ENCODE data around the gene RND1. TPM values are rescaled to one million over a fixed set of nuclear protein-coding genes. Genes with fewer than 3 reads are reported as not detected.

The RND1 gene
- total and polyA plus RNA-seq, 4 experiments from 2014 or later, result 0.85 to 2.6 (median 1.1) TPM

GRCh38 chr12:48901278-48901677, 35.6 kb upstream of the RND1 start:
- peaks cover 6% of the 10 kb centered on the region for H3K4me1 ChIP-seq (ENCODE audit: insufficient read depth, low read length)
- no peaks in the 10 kb centered on the region for H3K27me3 ChIP-seq (ENCODE audit: insufficient read depth, low read length)
- H3K36me3 Mint-ChIP-seq, result no peaks in the 10 kb centered on the region
- no peaks in the 10 kb centered on the region for H3K9me3 Mint-ChIP-seq
- intact Hi-C loops (cut with micrococcal nuclease), result loop anchor here (5.0 kb wide), 1 partner anchor 76 kb away; the partner anchor contains the start of gene WNT1
- no peaks in the 10 kb centered on the region for H3K36me3 ChIP-seq (ENCODE audit: insufficient read depth, low read length)
- H3K4me1 Mint-ChIP-seq, result peaks cover 2 to 13% (median 7%) of the 10 kb centered on the region in 4 donors
- H3K27ac Mint-ChIP-seq, result no peak overlapping the region
- H3K9me3 ChIP-seq (ENCODE audit: control insufficient read depth in 1 of 2, low read length in 2 of 2), result no peaks in the 10 kb centered on the region
- no peak overlapping the region for H3K27ac ChIP-seq (ENCODE audit: low read depth, low read length)
- ChIA-PET POLR2A (ENCODE audit: partially characterized antibody) (interaction anchor here (0.6 kb wide), 1 partner anchor 43 kb away, joined by 3 read pairs; no protein-coding TSS in a partner anchor), CTCF (ENCODE audit: partially characterized antibody) (interaction anchor here (0.9 to 9.9 kb wide), 9 partner anchors 11 to 95 kb away, joined by 3 to 153 read pairs (median 4); partner anchors contain the start of genes DDX23 and FKBP11)
- no peak overlapping the region for H3K4me3 ChIP-seq (ENCODE audit: low read length in 2 of 2)
- no peak for DNase-seq
- no peaks in the 10 kb centered on the region for H3K27me3 Mint-ChIP-seq
- no peak overlapping the region for H3K4me3 Mint-ChIP-seq

- CTCF ChIA-PET (ENCODE audit: partially characterized antibody), result interaction anchor here (0.8 to 9.9 kb wide), 16 partner anchors 9 to 97 kb away, joined by 3 to 153 read pairs (median 4); partner anchors contain the start of genes DDX23 and FKBP11
- H3K27me3 Mint-ChIP-seq, result no peaks in the 10 kb centered on the region
These were observed 34.0 kb upstream of the RND1 start for GRCh38 chr12:48899651-48900050.

DNA sequence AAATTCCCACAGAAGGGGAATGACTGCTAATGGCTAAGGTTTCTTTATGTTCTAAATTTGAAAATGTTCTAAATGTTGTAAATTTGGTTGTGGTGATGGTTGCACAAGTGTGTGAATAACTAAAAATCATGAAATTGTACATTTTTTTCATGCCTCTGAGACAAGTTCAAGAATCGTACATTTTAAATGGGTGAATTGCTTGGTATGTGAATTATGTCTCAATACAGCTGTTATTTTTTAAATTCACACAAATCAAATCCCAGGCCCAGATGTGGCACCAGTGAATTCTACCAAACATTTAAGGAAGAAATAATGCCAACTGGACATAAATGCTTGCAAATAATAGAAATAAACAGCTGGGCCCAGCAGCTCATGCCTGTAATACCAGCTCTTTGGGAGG, 28.6 kb upstream of the RND1 start:
- H3K4me1 Mint-ChIP-seq, result peaks cover 0 to 2% (median 0%) of the 10 kb centered on the region in 4 donors
- intact Hi-C loops (cut with micrococcal nuclease), result loop anchor here (5.0 kb wide), 1 partner anchor 142 kb away; no protein-coding TSS in a partner anchor

More at GRCh38 chr12:48899651-48900050, 34.0 kb upstream of the RND1 start:
- intact Hi-C loops (cut with micrococcal nuclease), result loop anchor here (5.0 kb wide), 1 partner anchor 78 kb away; the partner anchor contains the start of gene WNT1
- Histone ChIP-seq H3K36me3 (ENCODE audit: insufficient read depth, low read length) (no peaks in the 10 kb centered on the region), H3K9me3 (ENCODE audit: control insufficient read depth in 1 of 2, low read length in 2 of 2) (no peaks in the 10 kb centered on the region), H3K4me1 (ENCODE audit: insufficient read depth, low read length) (peaks cover 6% of the 10 kb centered on the region), H3K27me3 (ENCODE audit: insufficient read depth, low read length) (no peaks in the 10 kb centered on the region), H3K27ac (ENCODE audit: low read depth, low read length) (no peak overlapping the region), H3K4me3 (ENCODE audit: low read length in 2 of 2) (no peak overlapping the region)
- H3K9me3 Mint-ChIP-seq, result no peaks in the 10 kb centered on the region
- no peak overlapping the region for H3K27ac Mint-ChIP-seq
- no peak overlapping the region for H3K4me3 Mint-ChIP-seq
- POLR2A ChIA-PET (ENCODE audit: partially characterized antibody), result interaction anchor here (1.2 to 2.0 kb wide), 3 partner anchors 47 to 98 kb away, joined by 3 to 4 read pairs (median 3); partner anchors contain the start of genes ARF3 and DDX23
- H3K36me3 Mint-ChIP-seq, result no peaks in the 10 kb centered on the region
- peaks cover 2 to 10% (median 7%) of the 10 kb centered on the region in 4 donors for H3K4me1 Mint-ChIP-seq
- DNase-seq, result no peak

DNA sequence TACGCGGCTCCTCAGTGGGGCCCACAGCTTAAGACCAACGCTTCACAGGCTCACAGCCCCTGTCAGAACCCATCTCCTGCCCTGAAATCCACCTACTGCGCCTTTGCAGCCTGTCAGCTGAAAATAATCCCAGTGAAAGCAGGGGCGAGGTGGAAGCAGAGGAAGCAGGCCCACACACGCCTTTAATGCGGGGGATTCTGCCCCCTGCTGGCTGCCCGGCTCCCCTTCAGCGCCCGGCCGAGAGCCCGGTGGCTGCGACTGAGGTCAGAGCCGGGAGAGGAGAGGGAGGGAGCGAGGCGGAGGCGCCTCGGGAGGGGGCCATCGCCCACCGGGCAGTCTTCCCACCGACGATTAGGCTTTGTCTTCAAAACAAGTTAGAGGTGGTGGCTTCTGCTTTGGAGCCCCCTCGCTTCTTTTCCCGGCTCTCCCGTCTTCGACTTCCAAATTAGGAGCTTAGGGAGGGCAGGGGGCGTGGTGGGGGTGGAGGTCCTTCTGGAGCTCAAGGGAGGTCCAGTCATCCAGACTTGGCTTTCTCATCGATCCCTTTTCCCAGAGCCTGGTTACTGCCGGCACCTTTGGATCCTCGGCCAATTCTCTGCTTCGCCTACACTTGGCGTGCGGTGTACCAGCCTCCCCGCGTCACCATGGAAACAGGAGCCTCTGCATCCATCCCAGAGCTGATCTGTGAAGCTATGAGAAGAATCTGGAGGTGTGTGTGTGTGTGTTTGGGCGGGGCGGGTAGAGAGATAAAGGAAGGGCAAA, 25.2 kb upstream of the RND1 start:
- POLR2A ChIA-PET (ENCODE audit: partially characterized antibody), result interaction anchor here (1.5 to 3.6 kb wide), 3 partner anchors 12 to 38 kb away, joined by 3 to 30 read pairs (median 10); partner anchors contain the start of genes DDX23 and RND1
- H3K36me3 ChIP-seq (ENCODE audit: insufficient read depth, low read length), result no peaks in the 10 kb centered on the region
- intact Hi-C loops (cut with micrococcal nuclease), result loop anchor here (1.0 to 5.0 kb wide), 3 partner anchors 38 to 139 kb away; no protein-coding TSS in a partner anchor
- H3K27me3 ChIP-seq (ENCODE audit: insufficient read depth, low read length), result peaks cover 11% of the 10 kb centered on the region
- H3K4me1 Mint-ChIP-seq, result peaks cover 0 to 2% (median 0%) of the 10 kb centered on the region in 4 donors
- no peak overlapping the region for H3K27ac ChIP-seq (ENCODE audit: low read depth, low read length)
- CTCF ChIA-PET (ENCODE audit: partially characterized antibody), result interaction anchor here (0.7 to 9.8 kb wide), 37 partner anchors 8 to 194 kb away, joined by 3 to 247 read pairs (median 4); partner anchors contain the start of genes DDX23, RND1, WNT1 and WNT10B
- H3K27me3 Mint-ChIP-seq, result peaks cover 5 to 11% of the 10 kb centered on the region in 2 donors
- H3K4me3 Mint-ChIP-seq, result peak overlapping the region in 2 of 8 donors; percentile 38 to 56
- H3K9me3 Mint-ChIP-seq, result no peaks in the 10 kb centered on the region
- peak overlapping the region in 1 of 7 donors; percentile 6 for H3K27ac Mint-ChIP-seq
- peaks cover 9% of the 10 kb centered on the region for H3K4me1 ChIP-seq (ENCODE audit: insufficient read depth, low read length)
- no peaks in the 10 kb centered on the region for H3K36me3 Mint-ChIP-seq
- no peaks in the 10 kb centered on the region for H3K9me3 ChIP-seq (ENCODE audit: control insufficient read depth in 1 of 2, low read length in 2 of 2)
- DNase-seq, result peak; percentile 62 to 72 (median 64)
- H3K4me3 ChIP-seq (ENCODE audit: low read length in 2 of 2), result no peak overlapping the region

More for the DNA sequence above, 28.6 kb upstream of the RND1 start:
- DNase-seq, result no peak
- ChIA-PET POLR2A (ENCODE audit: partially characterized antibody) (interaction anchor here (1.2 kb wide), 1 partner anchor 41 kb away, joined by 5 read pairs; no protein-coding TSS in a partner anchor), CTCF (ENCODE audit: partially characterized antibody) (interaction anchor here (1.0 to 1.9 kb wide), 4 partner anchors 9 to 42 kb away, joined by 3 to 12 read pairs (median 4); partner anchors contain the start of gene DDX23)
- Mint-ChIP-seq H3K36me3 (no peaks in the 10 kb centered on the region), H3K27ac (no peak overlapping the region), H3K9me3 (no peaks in the 10 kb centered on the region), H3K27me3 (peaks cover 5 to 11% of the 10 kb centered on the region in 2 donors), H3K4me3 (no peak overlapping the region)
- H3K4me1 ChIP-seq (ENCODE audit: insufficient read depth, low read length), result peaks cover 9% of the 10 kb centered on the region
- no peak overlapping the region for H3K4me3 ChIP-seq (ENCODE audit: low read length in 2 of 2)
- H3K9me3 ChIP-seq (ENCODE audit: control insufficient read depth in 1 of 2, low read length in 2 of 2), result no peaks in the 10 kb centered on the region
- no peaks in the 10 kb centered on the region for H3K36me3 ChIP-seq (ENCODE audit: insufficient read depth, low read length)
- H3K27me3 ChIP-seq (ENCODE audit: insufficient read depth, low read length), result peaks cover 11% of the 10 kb centered on the region
- no peak overlapping the region for H3K27ac ChIP-seq (ENCODE audit: low read depth, low read length)

DNA sequence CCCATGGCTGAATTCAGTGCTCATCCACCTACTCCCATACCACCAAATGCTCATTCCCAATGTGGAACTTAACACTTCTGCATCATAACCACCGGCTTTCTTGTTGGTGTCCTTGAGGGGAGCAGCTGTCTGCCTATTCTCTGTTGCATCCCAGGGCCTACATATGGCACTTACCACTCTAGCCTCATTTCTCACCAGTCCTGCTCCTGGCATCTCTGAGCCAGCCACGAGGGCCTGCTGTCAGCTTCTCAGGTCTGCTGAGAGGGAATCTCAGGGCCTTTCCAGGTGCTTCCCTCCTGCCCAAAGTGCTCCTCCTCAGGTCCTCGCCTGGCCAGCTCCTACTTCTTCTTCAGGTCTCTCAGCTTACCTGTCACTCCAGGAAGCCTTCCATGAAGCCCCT, 24.0 kb upstream of the RND1 start:
- H3K27me3 ChIP-seq (ENCODE audit: insufficient read depth, low read length), result peaks cover 11% of the 10 kb centered on the region
- no peaks in the 10 kb centered on the region for H3K9me3 Mint-ChIP-seq
- no peak overlapping the region for H3K27ac Mint-ChIP-seq
- H3K9me3 ChIP-seq (ENCODE audit: control insufficient read depth in 1 of 2, low read length in 2 of 2), result no peaks in the 10 kb centered on the region
- no peaks in the 10 kb centered on the region for H3K36me3 ChIP-seq (ENCODE audit: insufficient read depth, low read length)
- no peak for DNase-seq
- intact Hi-C loops (cut with micrococcal nuclease), result loop anchor here (1.0 to 5.0 kb wide), 3 partner anchors 36 to 137 kb away; no protein-coding TSS in a partner anchor
- CTCF ChIA-PET (ENCODE audit: partially characterized antibody), result interaction anchor here (0.8 to 9.8 kb wide), 22 partner anchors 9 to 108 kb away, joined by 3 to 247 read pairs (median 8); partner anchors contain the start of genes CACNB3, DDX23, RND1 and WNT1
- peaks cover 9% of the 10 kb centered on the region for H3K4me1 ChIP-seq (ENCODE audit: insufficient read depth, low read length)
- POLR2A ChIA-PET (ENCODE audit: partially characterized antibody), result interaction anchor here (1.5 to 3.6 kb wide), 3 partner anchors 13 to 37 kb away, joined by 3 to 30 read pairs (median 10); partner anchors contain the start of genes DDX23 and RND1
- H3K4me1 Mint-ChIP-seq, result peaks cover 0 to 2% (median 0%) of the 10 kb centered on the region in 4 donors
- H3K4me3 Mint-ChIP-seq, result no peak overlapping the region
- H3K36me3 Mint-ChIP-seq, result no peaks in the 10 kb centered on the region
- H3K27me3 Mint-ChIP-seq, result peaks cover 5 to 11% of the 10 kb centered on the region in 2 donors
- H3K27ac ChIP-seq (ENCODE audit: low read depth, low read length), result no peak overlapping the region
- H3K4me3 ChIP-seq (ENCODE audit: low read length in 2 of 2), result no peak overlapping the region

- Mint-ChIP-seq H3K4me3 (peak overlapping the region in 1 of 8 donors; percentile 27), H3K36me3 (no peaks in the 10 kb centered on the region), H3K27me3 (peaks cover 15 to 20% of the 10 kb centered on the region in 2 donors), H3K4me1 (no peaks in the 10 kb centered on the region), H3K9me3 (peaks cover 0 to 1% (median 0%) of the 10 kb centered on the region in 8 donors), H3K27ac (no peak overlapping the region)
- H3K4me1 ChIP-seq (ENCODE audit: insufficient read depth, low read length), result no peaks in the 10 kb centered on the region
- H3K9me3 ChIP-seq (ENCODE audit: control insufficient read depth in 1 of 2, low read length in 2 of 2), result no peaks in the 10 kb centered on the region
- intact Hi-C loops (cut with micrococcal nuclease), result no loop called here
- no peak overlapping the region for H3K4me3 ChIP-seq (ENCODE audit: low read length in 2 of 2)
- DNase-seq, result no peak
- H3K27ac ChIP-seq (ENCODE audit: low read depth, low read length), result no peak overlapping the region
- no peaks in the 10 kb centered on the region for H3K27me3 ChIP-seq (ENCODE audit: insufficient read depth, low read length)
- ChIA-PET POLR2A (ENCODE audit: partially characterized antibody) (interaction anchor here (1.1 kb wide), 1 partner anchor 32 kb away, joined by 3 read pairs; no protein-coding TSS in a partner anchor), CTCF (ENCODE audit: partially characterized antibody) (interaction anchor here (1.3 to 9.8 kb wide), 3 partner anchors 11 to 60 kb away, joined by 3 to 247 read pairs (median 5); partner anchors contain the start of gene DDX23)
- H3K36me3 ChIP-seq (ENCODE audit: insufficient read depth, low read length), result no peaks in the 10 kb centered on the region
These were observed 17.9 kb upstream of the RND1 start for GRCh38 chr12:48883305-48884161.

Data from CD4-positive, alpha-beta memory T cell (primary cell).